ENCODE data around the gene EIF5A. TPM values are rescaled to one million over a fixed set of nuclear protein-coding genes. Genes with fewer than 3 reads are reported as not detected.

Gene EIF5A
- total and polyA plus RNA-seq, 8 donors, result 104 to 220 (median 187) TPM

DNA sequence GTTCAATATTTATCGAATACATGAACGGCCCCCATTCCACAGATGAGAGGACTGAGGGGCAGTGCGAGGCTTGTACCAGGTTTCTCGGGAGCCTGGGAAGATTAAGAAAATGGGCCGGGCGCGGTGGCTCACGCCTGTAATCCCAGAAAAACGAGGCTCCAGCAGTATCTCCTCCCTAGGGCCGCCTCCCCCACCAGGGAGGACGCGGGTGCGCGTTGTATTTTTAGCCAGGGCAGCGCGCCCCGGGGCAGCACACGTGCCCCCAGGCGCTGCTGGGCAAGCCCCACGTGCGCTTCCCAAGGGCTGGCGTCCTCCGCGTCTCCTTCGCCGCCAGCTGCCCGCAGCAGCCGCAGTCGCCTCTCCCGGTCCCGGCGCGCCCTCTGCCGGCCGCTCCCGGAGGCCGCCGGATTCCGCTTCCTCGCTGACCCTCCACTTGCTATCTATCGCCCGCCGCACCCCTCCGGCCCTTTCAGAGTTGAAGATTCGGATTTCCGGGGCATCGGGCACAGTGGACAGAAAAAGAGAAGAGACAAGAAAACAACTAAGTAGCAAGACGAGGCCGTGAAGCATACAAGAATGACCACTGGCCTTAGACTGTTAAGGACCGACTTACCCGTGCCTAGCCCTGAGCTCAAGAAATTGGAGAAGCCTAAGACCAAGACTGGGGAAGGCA lies 11.1 kb upstream of the EIF5A start:
- Histone ChIP-seq H3K27me3 (no peaks in the 10 kb centered on the region), H3K4me3 (peak overlapping the region in 1 of 4 donors; percentile 20), H3K4me1 (peaks cover 0 to 18% (median 13%) of the 10 kb centered on the region in 3 donors), H3K9me3 (no peaks in the 10 kb centered on the region), H3K27ac (no peak overlapping the region), H3K36me3 (no peaks in the 10 kb centered on the region)
- 4 to 7% methylated on average over 51 of the region's 51 CpGs for WGBS, 2 donors
- intact Hi-C loops (cut with DNase I), result loop anchor here in 1 of 3 donors (10.0 kb wide), 1 partner anchor 252 kb away; the partner anchor contains the start of gene SLC16A11
- TF ChIP-seq, protein P1, sequence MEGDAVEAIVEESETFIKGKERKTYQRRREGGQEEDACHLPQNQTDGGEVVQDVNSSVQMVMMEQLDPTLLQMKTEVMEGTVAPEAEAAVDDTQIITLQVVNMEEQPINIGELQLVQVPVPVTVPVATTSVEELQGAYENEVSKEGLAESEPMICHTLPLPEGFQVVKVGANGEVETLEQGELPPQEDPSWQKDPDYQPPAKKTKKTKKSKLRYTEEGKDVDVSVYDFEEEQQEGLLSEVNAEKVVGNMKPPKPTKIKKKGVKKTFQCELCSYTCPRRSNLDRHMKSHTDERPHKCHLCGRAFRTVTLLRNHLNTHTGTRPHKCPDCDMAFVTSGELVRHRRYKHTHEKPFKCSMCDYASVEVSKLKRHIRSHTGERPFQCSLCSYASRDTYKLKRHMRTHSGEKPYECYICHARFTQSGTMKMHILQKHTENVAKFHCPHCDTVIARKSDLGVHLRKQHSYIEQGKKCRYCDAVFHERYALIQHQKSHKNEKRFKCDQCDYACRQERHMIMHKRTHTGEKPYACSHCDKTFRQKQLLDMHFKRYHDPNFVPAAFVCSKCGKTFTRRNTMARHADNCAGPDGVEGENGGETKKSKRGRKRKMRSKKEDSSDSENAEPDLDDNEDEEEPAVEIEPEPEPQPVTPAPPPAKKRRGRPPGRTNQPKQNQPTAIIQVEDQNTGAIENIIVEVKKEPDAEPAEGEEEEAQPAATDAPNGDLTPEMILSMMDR (IDR thresholded peaks at IDR 0.05), result peak; percentile 84 to 90 (median 88)
- ATAC-seq (peak; percentile 67 to 86 (median 82)), FAIRE-seq (no peak), DNase-seq (peak; percentile 69 to 95 (median 85))

DNA sequence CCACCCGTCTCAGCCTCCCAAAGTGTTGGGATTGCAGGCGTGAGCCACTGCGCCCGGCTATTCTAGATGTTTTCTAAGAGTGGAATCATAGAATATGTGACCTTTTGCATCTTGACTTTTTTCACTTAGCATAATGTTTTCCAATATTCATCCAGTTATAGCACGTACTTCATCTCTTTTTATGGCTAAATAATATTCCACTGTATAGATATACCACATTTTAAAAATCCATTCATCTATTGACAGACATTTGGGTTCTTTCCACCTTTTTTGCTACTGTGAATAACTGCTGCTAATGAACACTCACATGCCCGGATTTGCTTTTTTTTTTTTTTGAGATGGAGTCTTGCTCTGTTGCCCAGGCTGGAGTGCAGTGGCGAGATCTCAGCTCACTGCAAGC lies 3.2 kb upstream of the EIF5A start:
- Histone ChIP-seq H3K9me3 (no peaks in the 10 kb centered on the region), H3K27ac (no peak overlapping the region), H3K27me3 (no peaks in the 10 kb centered on the region), H3K4me1 (peaks cover 0 to 2% (median 1%) of the 10 kb centered on the region in 3 donors), H3K36me3 (no peaks in the 10 kb centered on the region), H3K4me3 (no peak overlapping the region)
- ATAC-seq (no peak), DNase-seq (no peak), FAIRE-seq (no peak)
- intact Hi-C loops (cut with DNase I), result no loop called here
- WGBS, 2 donors, result 90 to 95% methylated on average over 7 of the region's 7 CpGs
- TF ChIP-seq, protein P1 (IDR thresholded peaks at IDR 0.05), result no peak

DNA sequence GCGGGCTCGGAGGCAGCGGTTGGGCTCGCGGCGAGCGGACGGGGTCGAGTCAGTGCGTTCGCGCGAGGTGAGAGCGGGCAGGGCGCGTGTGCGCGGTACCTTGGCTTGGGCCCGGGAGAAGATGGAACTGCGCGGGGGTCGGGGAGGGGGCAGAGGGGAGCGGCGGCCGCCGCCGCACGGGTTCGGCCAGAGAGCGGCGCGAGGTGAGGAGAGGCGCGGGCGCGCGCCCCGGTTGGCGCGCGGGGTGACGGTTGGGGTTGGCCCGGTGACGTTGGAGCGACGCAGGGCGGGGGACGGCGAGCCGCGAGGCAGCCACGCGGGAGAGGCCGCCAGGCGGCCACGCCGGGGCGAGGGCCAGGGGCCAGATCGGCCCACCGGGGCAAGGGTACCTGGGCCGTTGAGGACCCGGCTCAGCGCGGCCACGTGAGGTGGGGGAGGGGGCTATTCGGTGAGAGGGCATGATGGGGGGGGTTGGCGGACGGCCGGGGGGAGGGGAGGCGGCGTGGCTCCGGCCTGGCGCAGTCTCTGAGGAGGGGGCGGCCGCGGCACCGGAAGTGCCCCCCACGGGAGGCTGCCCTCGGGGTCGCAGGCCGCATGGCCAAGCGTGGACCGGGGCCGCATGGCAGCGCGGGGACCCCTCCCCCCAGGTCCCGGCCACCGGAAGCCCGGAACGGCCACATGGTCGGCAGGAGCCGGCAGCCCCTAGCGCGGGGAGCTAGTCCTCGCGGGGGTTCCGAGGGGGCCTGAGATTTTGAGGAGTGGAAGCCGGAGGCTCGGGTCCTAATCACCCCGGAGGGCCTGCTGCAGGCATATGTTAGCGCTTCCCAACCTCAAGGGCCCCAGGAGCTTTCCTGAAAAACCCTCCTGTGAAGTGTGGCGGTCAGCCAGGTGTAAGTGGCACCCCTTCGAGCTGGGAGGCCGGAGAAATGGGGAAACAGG lies 527 bp downstream of the EIF5A start:
- Histone ChIP-seq H3K9me3 (no peaks in the 10 kb centered on the region), H3K4me1 (peaks cover 15 to 19% (median 17%) of the 10 kb centered on the region in 3 donors), H3K27me3 (no peaks in the 10 kb centered on the region), H3K27ac (peak overlapping the region; percentile 95 to 97 (median 96)), H3K36me3 (peaks cover 8 to 34% (median 21%) of the 10 kb centered on the region in 3 donors), H3K4me3 (peak overlapping the region; percentile 79 to 96 (median 88))
- peak in 3 of 4 donors; percentile 2 to 46 (median 25) for ATAC-seq
- FAIRE-seq, result no peak
- WGBS, 2 donors, result 0 to 1% methylated on average over 70 to 104 of the region's 104 CpGs
- TF ChIP-seq, protein P1 (IDR thresholded peaks at IDR 0.05), result no peak
- DNase-seq, result peak; percentile 51 to 88 (median 73)
- intact Hi-C loops (cut with DNase I), result no loop called here

DNA sequence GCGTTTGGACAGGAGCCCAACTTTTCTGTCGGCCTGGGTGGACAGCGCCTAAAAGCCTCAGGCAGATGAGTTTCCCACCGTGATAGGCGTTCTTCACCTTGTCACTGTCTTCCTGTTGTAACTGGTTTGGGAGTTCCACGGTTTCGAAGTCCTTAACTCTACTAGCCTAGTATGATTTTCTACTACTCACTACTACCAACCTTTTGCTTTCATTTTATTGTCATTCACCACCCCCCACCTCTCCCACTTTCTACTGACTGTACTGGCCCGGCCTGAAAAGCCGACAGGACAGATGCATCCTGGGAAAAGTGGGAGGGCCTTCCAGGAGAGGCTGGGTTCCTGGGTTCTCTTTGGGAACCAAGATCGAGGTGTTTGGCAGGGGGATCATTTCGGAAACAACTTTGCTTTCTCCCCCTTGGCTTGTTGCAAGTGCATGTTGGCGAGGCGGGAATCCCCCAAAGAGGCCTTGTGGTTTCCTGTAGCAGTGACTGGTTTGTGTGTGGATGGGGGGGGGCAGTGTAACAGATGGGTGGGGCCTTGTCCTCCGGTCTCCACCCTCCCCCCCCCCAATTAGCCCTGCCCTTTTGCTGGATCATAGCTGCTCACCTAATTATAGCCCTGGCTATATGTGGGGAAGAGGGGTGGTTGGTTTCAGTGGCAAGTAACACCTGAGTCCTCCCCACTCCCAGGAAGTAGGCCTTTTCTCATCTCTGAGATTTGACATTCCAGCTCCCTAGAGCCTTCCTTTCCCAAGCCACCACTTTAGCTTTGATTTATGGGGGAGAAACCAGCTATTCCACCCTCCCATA lies 1.4 kb downstream of the EIF5A start:
- ATAC-seq (peak; percentile 37 to 54 (median 48)), DNase-seq (peak in 5 of 6 donors; percentile 74 to 85 (median 82)), FAIRE-seq (peak; percentile 32)
- H3K4me3 ChIP-seq, result peak overlapping the region; percentile 79 to 96 (median 88)
- peaks cover 17 to 26% (median 17%) of the 10 kb centered on the region in 3 donors for H3K4me1 ChIP-seq
- H3K27me3 ChIP-seq, result no peaks in the 10 kb centered on the region
- H3K27ac ChIP-seq, result peak overlapping the region; percentile 95 to 97 (median 96)
- 0 to 2% methylated on average over 13 to 14 of the region's 14 CpGs for WGBS, 2 donors
- H3K9me3 ChIP-seq, result no peaks in the 10 kb centered on the region
- TF ChIP-seq, protein P1 (IDR thresholded peaks at IDR 0.05), result no peak
- H3K36me3 ChIP-seq, result peaks cover 8 to 40% (median 30%) of the 10 kb centered on the region in 3 donors
- intact Hi-C loops (cut with DNase I), result no loop called here

Measured in pancreas (tissue), 10 donors.